NCI-H1694 treated with DMSO at 0.1 percent for 48 hours (cell line): ENCODE measurements around the gene FAM151A.
A peak's percentile ranks its signal among the peaks of the same experiment; 100 is the strongest.

Source experiments
- DNase-seq: peaks from one replicate; lab custom pipeline; 2025; lab: John Stamatoyannopoulos, UW

The FAM151A gene

GRCh38 chr1:54579337-54579781, 44.0 kb downstream of the FAM151A start:
- DNase-seq, result no peak

GRCh38 chr1:54577612-54578011, 45.7 kb downstream of the FAM151A start:
- DNase-seq, result no peak

- DNase-seq, result no peak
These were observed 47.6 kb downstream of the FAM151A start for GRCh38 chr1:54575605-54576290.

- no peak for DNase-seq
These were observed 48.2 kb downstream of the FAM151A start for GRCh38 chr1:54575161-54575560.

GRCh38 chr1:54574158-54574778, 49.1 kb downstream of the FAM151A start:
- no peak for DNase-seq

GRCh38 chr1:54572542-54572850, 50.8 kb downstream of the FAM151A start:
- DNase-seq, result no peak

- no peak for DNase-seq
These were observed 51.4 kb downstream of the FAM151A start for GRCh38 chr1:54571803-54572541.

GRCh38 chr1:54571326-54571725, 52.0 kb downstream of the FAM151A start:
- peak; percentile 30 for DNase-seq

GRCh38 chr1:54570161-54570560, 53.2 kb downstream of the FAM151A start:
- DNase-seq, result peak; percentile 38

- no peak for DNase-seq
These were observed 54.0 kb downstream of the FAM151A start for GRCh38 chr1:54569339-54569738.

GRCh38 chr1:54567961-54568360, 55.4 kb downstream of the FAM151A start:
- DNase-seq, result no peak

- no peak for DNase-seq
These were observed 56.7 kb downstream of the FAM151A start for GRCh38 chr1:54566438-54567141.

GRCh38 chr1:54565113-54565501, 58.2 kb downstream of the FAM151A start:
- no peak for DNase-seq

- DNase-seq, result no peak
These were observed 58.8 kb downstream of the FAM151A start for GRCh38 chr1:54564312-54565112.

GRCh38 chr1:54559771-54560231, 63.5 kb downstream of the FAM151A start:
- peak; percentile 73 for DNase-seq
